ENCODE results near the gene RRAS. TPM values are rescaled to one million over a fixed set of nuclear protein-coding genes. Genes with fewer than 3 reads are reported as not detected.
A peak's percentile ranks its signal among the peaks of the same experiment; 100 is the strongest.

The RRAS gene
- total RNA-seq, 6 donors from 2014 or later: 81.7 to 160 (median 107) TPM

- DNase-seq (no peak), ATAC-seq (ENCODE audit: low FRiP score in 2 of 2) (no peak)
- H3K27me3 ChIP-seq: no peaks in the 10 kb centered on the region
- peak overlapping the region in 1 of 4 donors; percentile 98 for H3K4me3 ChIP-seq
- no peak overlapping the region for H3K27ac ChIP-seq
- TF ChIP-seq, protein P1, sequence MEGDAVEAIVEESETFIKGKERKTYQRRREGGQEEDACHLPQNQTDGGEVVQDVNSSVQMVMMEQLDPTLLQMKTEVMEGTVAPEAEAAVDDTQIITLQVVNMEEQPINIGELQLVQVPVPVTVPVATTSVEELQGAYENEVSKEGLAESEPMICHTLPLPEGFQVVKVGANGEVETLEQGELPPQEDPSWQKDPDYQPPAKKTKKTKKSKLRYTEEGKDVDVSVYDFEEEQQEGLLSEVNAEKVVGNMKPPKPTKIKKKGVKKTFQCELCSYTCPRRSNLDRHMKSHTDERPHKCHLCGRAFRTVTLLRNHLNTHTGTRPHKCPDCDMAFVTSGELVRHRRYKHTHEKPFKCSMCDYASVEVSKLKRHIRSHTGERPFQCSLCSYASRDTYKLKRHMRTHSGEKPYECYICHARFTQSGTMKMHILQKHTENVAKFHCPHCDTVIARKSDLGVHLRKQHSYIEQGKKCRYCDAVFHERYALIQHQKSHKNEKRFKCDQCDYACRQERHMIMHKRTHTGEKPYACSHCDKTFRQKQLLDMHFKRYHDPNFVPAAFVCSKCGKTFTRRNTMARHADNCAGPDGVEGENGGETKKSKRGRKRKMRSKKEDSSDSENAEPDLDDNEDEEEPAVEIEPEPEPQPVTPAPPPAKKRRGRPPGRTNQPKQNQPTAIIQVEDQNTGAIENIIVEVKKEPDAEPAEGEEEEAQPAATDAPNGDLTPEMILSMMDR (IDR thresholded peaks at IDR 0.05): no peak
- no peak for TF ChIP-seq EP300 (IDR thresholded peaks at IDR 0.05)
- TF ChIP-seq POLR2AphosphoS5 (IDR thresholded peaks at IDR 0.05): no peak
- TF ChIP-seq POLR2A (IDR thresholded peaks at IDR 0.05): no peak
- peaks cover 21 to 58% (median 34%) of the 10 kb centered on the region in 4 donors for H3K4me1 ChIP-seq
- peaks cover 9 to 34% (median 25%) of the 10 kb centered on the region in 4 donors for H3K36me3 ChIP-seq
- H3K9me3 ChIP-seq: no peaks in the 10 kb centered on the region
- 67 to 78% methylated on average over 2 of the region's 2 CpGs for WGBS, 2 donors
Observed at GRCh38 chr19:49643466-49643865, 3.5 kb upstream of the RRAS start.

DNA sequence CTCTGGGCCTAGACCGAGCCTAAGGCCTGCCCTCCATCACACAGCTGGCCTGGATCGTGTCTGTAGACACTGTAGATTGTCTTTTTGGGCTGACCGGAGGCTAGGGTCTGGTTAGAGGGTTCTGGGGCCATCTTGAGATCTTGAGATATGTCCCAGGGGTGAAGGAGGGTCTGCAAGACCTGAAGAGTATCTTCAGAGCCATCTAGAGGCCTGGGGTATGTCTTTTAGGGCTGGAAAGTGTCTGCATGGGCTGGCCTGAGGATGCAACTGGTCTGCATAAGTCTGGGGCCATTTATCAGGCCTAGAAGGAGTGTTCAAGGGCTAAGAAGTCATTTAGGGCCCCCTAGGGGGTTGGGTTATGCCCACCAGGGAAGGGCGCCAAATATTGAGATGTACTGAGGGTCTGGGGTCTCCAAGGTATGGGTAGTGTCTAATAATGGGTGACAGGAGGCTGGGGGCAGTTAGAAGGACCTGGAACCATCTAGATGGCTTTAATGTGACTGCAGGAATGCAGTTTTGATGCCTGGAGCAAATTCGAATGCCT, 2.6 kb upstream of the RRAS start:
- no peak for ATAC-seq (ENCODE audit: low FRiP score in 2 of 2)
- peak overlapping the region; percentile 95 to 100 (median 98) for H3K27ac ChIP-seq
- peaks cover 26 to 67% (median 43%) of the 10 kb centered on the region in 4 donors for H3K4me1 ChIP-seq
- WGBS, 2 donors: 12 to 14% methylated on average over 2 to 3 of the region's 5 CpGs
- peak overlapping the region; percentile 60 to 98 (median 93) for H3K4me3 ChIP-seq
- no peaks in the 10 kb centered on the region for H3K9me3 ChIP-seq
- no peak for DNase-seq
- TF ChIP-seq POLR2A (IDR thresholded peaks at IDR 0.05) (no peak), POLR2AphosphoS5 (IDR thresholded peaks at IDR 0.05) (no peak), EP300 (IDR thresholded peaks at IDR 0.05) (no peak)
- TF ChIP-seq, protein P1 (IDR thresholded peaks at IDR 0.05): no peak
- H3K27me3 ChIP-seq: no peaks in the 10 kb centered on the region
- H3K36me3 ChIP-seq: peaks cover 6 to 27% (median 21%) of the 10 kb centered on the region in 4 donors

- 1% methylated on average over 35 of the region's 87 CpGs; no CpG with 5 or more reads in 1 of the 2 donors for WGBS, 2 donors
Observed at GRCh38 chr19:49641688-49642491, 1.9 kb upstream of the RRAS start, which contains the start of gene SCAF1. SCAF1 (plus strand) TSS chr19:49642209; CDS start chr19:49645027, 2,818 bp downstream.

GRCh38 chr19:49639401-49640112, 386 bp downstream of the RRAS start:
- H3K27me3 ChIP-seq: no peaks in the 10 kb centered on the region
- ATAC-seq (ENCODE audit: low FRiP score in 2 of 2) (no peak), DNase-seq (no peak)
- no peaks in the 10 kb centered on the region for H3K9me3 ChIP-seq
- H3K4me1 ChIP-seq: peaks cover 50 to 84% (median 64%) of the 10 kb centered on the region in 4 donors
- 8% methylated on average over 11 to 12 of the region's 31 CpGs for WGBS, 2 donors
- peak overlapping the region; percentile 60 to 98 (median 82) for H3K4me3 ChIP-seq
- TF ChIP-seq, protein P1 (IDR thresholded peaks at IDR 0.05): no peak
- TF ChIP-seq POLR2AphosphoS5 (IDR thresholded peaks at IDR 0.05) (peak in 1 of 2 donors; percentile 63), POLR2A (IDR thresholded peaks at IDR 0.05) (peak in 1 of 4 donors; percentile 48), EP300 (IDR thresholded peaks at IDR 0.05) (no peak)
- peaks cover 0 to 21% (median 5%) of the 10 kb centered on the region in 4 donors for H3K36me3 ChIP-seq
- H3K27ac ChIP-seq: peak overlapping the region; percentile 95 to 100 (median 100)

More at GRCh38 chr19:49641688-49642491, 1.9 kb upstream of the RRAS start, which contains the start of gene SCAF1:
- no peaks in the 10 kb centered on the region for H3K27me3 ChIP-seq
- peaks cover 5 to 20% (median 14%) of the 10 kb centered on the region in 4 donors for H3K36me3 ChIP-seq
- TF ChIP-seq POLR2A (IDR thresholded peaks at IDR 0.05): peak in 3 of 4 donors; percentile 86 to 94 (median 88)
- TF ChIP-seq, protein P1 (IDR thresholded peaks at IDR 0.05): peak in 2 of 6 experiments; percentile 17 to 42
- peak in 1 of 4 donors; percentile 90 for TF ChIP-seq EP300 (IDR thresholded peaks at IDR 0.05)
- TF ChIP-seq POLR2AphosphoS5 (IDR thresholded peaks at IDR 0.05): peak; percentile 96
- peak within 1 kb of the TSS; percentile 95 to 100 (median 100) for H3K27ac ChIP-seq
- no peaks in the 10 kb centered on the region for H3K9me3 ChIP-seq
- ATAC-seq (ENCODE audit: low FRiP score in 2 of 2) (peak; percentile 86 to 95), DNase-seq (peak; percentile 99 to 100)
- peak within 1 kb of the TSS; percentile 60 to 98 (median 93) for H3K4me3 ChIP-seq
- H3K4me1 ChIP-seq: peaks cover 31 to 74% (median 47%) of the 10 kb centered on the region in 4 donors

Data from upper lobe of left lung (tissue), 6 donors.